ENCODE data around the gene S1PR5. TPM values are rescaled to one million over a fixed set of nuclear protein-coding genes. Genes with fewer than 3 reads are reported as not detected.

The S1PR5 gene
- total and polyA plus RNA-seq, 10 of the 15 experiments (the other 5 are each of a cell fraction or from before 2014, with no cell fraction given): 0.04 TPM; not detected in 9

GRCh38 chr19:10464456-10464855 lies 52.8 kb downstream of the S1PR5 start:
- CTCF ChIA-PET: interaction anchor here (1.1 kb wide), 1 partner anchor 19 kb away, joined by 4 read pairs; no protein-coding TSS in a partner anchor
- SMC1A ChIA-PET (ENCODE audit: uncharacterized antibody, unreplicated experiment): no interaction called here
- no peaks in the 10 kb centered on the region for H3K9me3 ChIP-seq (replicated peaks; ENCODE audit: control insufficient read depth, insufficient read depth, low read length)
- POLR2A ChIA-PET: interaction anchor here (0.6 kb wide), 1 partner anchor 10 kb away, joined by 5 read pairs; no protein-coding TSS in a partner anchor
- TF ChIP-seq, protein P1, sequence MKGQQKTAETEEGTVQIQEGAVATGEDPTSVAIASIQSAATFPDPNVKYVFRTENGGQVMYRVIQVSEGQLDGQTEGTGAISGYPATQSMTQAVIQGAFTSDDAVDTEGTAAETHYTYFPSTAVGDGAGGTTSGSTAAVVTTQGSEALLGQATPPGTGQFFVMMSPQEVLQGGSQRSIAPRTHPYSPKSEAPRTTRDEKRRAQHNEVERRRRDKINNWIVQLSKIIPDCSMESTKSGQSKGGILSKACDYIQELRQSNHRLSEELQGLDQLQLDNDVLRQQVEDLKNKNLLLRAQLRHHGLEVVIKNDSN (IDR thresholded peaks at IDR 0.05; ENCODE audit: borderline replicate concordance, extremely low read length, insufficient read depth, low read depth, low read length): no peak
- TF ChIP-seq WRNIP1 (IDR thresholded peaks at IDR 0.05; ENCODE audit: borderline replicate concordance, low read depth, low read length) (no peak), SMARCA5 (IDR thresholded peaks at IDR 0.05) (no peak), SIN3A (IDR thresholded peaks at IDR 0.05; ENCODE audit: low read depth, low read length) (no peak), ATF3 (IDR thresholded peaks at IDR 0.05; ENCODE audit: borderline replicate concordance, extremely low read depth, low read depth, low read length) (no peak), ZZZ3 (IDR thresholded peaks at IDR 0.05; ENCODE audit: control insufficient read depth, insufficient read length, low read depth) (no peak), PBX3 (IDR thresholded peaks at IDR 0.05; ENCODE audit: insufficient replicate concordance, low read depth, low read length) (no peak), NBN (IDR thresholded peaks at IDR 0.05) (no peak), CHD1 (IDR thresholded peaks at IDR 0.05; ENCODE audit: low read depth, low read length) (no peak), MXI1 (IDR thresholded peaks at IDR 0.05; ENCODE audit: low read depth, low read length) (no peak), BCL11A (IDR thresholded peaks at IDR 0.05; ENCODE audit: low read depth, low read length) (no peak), POU2F2 (IDR thresholded peaks at IDR 0.05; ENCODE audit: borderline replicate concordance, low read depth, low read length) (no peak), MYC (IDR thresholded peaks at IDR 0.05; ENCODE audit: insufficient read depth, insufficient read length, insufficient replicate concordance, low read length, severe bottlenecking) (no peak), ASH2L (IDR thresholded peaks at IDR 0.05; ENCODE audit: borderline replicate concordance, low read depth) (no peak), TCF7 (IDR thresholded peaks at IDR 0.05; ENCODE audit: borderline replicate concordance) (no peak)
- TF ChIP-seq, protein P2, sequence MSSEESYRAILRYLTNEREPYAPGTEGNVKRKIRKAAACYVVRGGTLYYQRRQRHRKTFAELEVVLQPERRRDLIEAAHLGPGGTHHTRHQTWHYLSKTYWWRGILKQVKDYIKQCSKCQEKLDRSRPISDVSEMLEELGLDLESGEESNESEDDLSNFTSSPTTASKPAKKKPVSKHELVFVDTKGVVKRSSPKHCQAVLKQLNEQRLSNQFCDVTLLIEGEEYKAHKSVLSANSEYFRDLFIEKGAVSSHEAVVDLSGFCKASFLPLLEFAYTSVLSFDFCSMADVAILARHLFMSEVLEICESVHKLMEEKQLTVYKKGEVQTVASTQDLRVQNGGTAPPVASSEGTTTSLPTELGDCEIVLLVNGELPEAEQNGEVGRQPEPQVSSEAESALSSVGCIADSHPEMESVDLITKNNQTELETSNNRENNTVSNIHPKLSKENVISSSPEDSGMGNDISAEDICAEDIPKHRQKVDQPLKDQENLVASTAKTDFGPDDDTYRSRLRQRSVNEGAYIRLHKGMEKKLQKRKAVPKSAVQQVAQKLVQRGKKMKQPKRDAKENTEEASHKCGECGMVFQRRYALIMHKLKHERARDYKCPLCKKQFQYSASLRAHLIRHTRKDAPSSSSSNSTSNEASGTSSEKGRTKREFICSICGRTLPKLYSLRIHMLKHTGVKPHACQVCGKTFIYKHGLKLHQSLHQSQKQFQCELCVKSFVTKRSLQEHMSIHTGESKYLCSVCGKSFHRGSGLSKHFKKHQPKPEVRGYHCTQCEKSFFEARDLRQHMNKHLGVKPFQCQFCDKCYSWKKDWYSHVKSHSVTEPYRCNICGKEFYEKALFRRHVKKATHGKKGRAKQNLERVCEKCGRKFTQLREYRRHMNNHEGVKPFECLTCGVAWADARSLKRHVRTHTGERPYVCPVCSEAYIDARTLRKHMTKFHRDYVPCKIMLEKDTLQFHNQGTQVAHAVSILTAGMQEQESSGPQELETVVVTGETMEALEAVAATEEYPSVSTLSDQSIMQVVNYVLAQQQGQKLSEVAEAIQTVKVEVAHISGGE (CRISPR knock-in tag; IDR thresholded peaks at IDR 0.05): no peak
- TF ChIP-seq, protein P3, sequence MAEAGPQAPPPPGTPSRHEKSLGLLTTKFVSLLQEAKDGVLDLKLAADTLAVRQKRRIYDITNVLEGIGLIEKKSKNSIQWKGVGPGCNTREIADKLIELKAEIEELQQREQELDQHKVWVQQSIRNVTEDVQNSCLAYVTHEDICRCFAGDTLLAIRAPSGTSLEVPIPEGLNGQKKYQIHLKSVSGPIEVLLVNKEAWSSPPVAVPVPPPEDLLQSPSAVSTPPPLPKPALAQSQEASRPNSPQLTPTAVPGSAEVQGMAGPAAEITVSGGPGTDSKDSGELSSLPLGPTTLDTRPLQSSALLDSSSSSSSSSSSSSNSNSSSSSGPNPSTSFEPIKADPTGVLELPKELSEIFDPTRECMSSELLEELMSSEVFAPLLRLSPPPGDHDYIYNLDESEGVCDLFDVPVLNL (IDR thresholded peaks at IDR 0.05; ENCODE audit: low read depth, low read length): no peak
- H3K9ac ChIP-seq (ENCODE audit: control insufficient read depth, insufficient read depth, low read length): no peak overlapping the region
- 65% methylated on average over 5 of the region's 5 CpGs for WGBS (ENCODE audit: insufficient coverage, insufficient replicate concordance, low lambda C conversion rate, missing lambda C conversion rate)
- H3K79me2 ChIP-seq (ENCODE audit: control insufficient read depth, insufficient read depth, low read length): no peaks in the 10 kb centered on the region
- H3K36me3 ChIP-seq (ENCODE audit: control insufficient read depth in 2 of 2, insufficient read depth in 2 of 2, low read length in 1 of 2): peaks cover 2 to 4% of the 10 kb centered on the region in 2 experiments; a peak in 1 of 4 replicates
- no peak overlapping the region for H2AFZ ChIP-seq (ENCODE audit: control insufficient read depth, low read depth, low read length)
- intact Hi-C loops (cut with micrococcal nuclease; ENCODE audit: unreplicated experiment) (no loop called here), in situ Hi-C loops (cut with MboI) (no loop called here)
- no peak overlapping the region for H3K27ac ChIP-seq (ENCODE audit: control insufficient read depth, insufficient read depth)
- no peaks in the 10 kb centered on the region for H3K27me3 ChIP-seq (replicated peaks in 1 of 2; ENCODE audit: control insufficient read depth in 2 of 2, insufficient read depth in 2 of 2, low read length in 1 of 2)
- no peak overlapping the region for H3K4me3 ChIP-seq
- RAD21 ChIA-PET (ENCODE audit: unreplicated experiment): no interaction called here
- ATAC-seq (no peak), FAIRE-seq (no peak), DNase-seq (ENCODE audit: low read depth, low spot score) (no peak)
- BruUV-seq (replicated peaks): no TSS peak
- no peaks in the 10 kb centered on the region for H4K20me1 ChIP-seq (ENCODE audit: control insufficient read depth, insufficient read depth)
- no peak overlapping the region for H3K4me2 ChIP-seq (ENCODE audit: control insufficient read depth, insufficient read depth)
- peaks cover 4% of the 10 kb centered on the region; the same call in 1 of the 2 replicates for H3K4me1 ChIP-seq (ENCODE audit: control insufficient read depth, insufficient read depth, low read length)

Measured in GM12878 (cell line).